CD4-positive, alpha-beta T cell (primary cell): ENCODE results near the gene SMURF2. TPM values are rescaled to one million over a fixed set of nuclear protein-coding genes. Genes with fewer than 3 reads are reported as not detected.
A peak's percentile ranks its signal among the peaks of the same experiment; 100 is the strongest.

Experiments used
- ATAC-seq: fragments of 200-7000 bp; cut with Tn5 transposase; one replicate; pipeline ENCODE4 v1.10.0; 2022; ENCODE audit warnings: mild to moderate bottlenecking; ENCODE audit not compliant: poor library complexity
- CTCF ChIA-PET: fragments of 350-600 bp; sonication (Branson Sonifier 250); formaldehyde crosslinking; loops from one replicate; lab custom pipeline; 2021; ENCODE audit warnings: antibody characterized with exemption, inconsistent platforms; lab: Charles Lee
- POLR2A ChIA-PET: fragments of 350-600 bp; sonication (Branson Sonifier 250); formaldehyde crosslinking; loops from one replicate; lab custom pipeline; 2021; ENCODE audit warnings: antibody characterized with exemption, inconsistent platforms; lab: Charles Lee
- DNase-seq, 14 experiments: peaks; one replicate each; pipeline ENCODE4 v3.0.0-alpha.2; 2013 to 2020; ENCODE audit warnings: mixed read lengths in 2 of 14
- H3K27ac ChIP-seq, 2 donors: one replicate each; pipeline versions ENCODE4 v1.5.1 to v1.7.0; 2013; ENCODE audit warnings: low read length in 2 of 2, low read depth in 1 of 2, mild to moderate bottlenecking in 1 of 2
- H3K27me3 ChIP-seq, 2 experiments: 1 replicate in 1 of 2; 2 replicates in 1 of 2; pipeline versions ENCODE4 v1.6.1 to v1.7.0; 2013; ENCODE audit warnings: low read length in 2 of 2, control low read depth in 1 of 2, mild to moderate bottlenecking in 1 of 2, moderate library complexity in 1 of 2; ENCODE audit not compliant: insufficient read depth in 2 of 2, control insufficient read depth in 1 of 2
- H3K36me3 ChIP-seq: one replicate; pipeline ENCODE4 v1.6.1; 2013; ENCODE audit warnings: low read length, control low read depth; ENCODE audit not compliant: insufficient read depth
- H3K4me1 ChIP-seq: one replicate; pipeline ENCODE4 v1.6.1; 2013; ENCODE audit warnings: low read length, control low read depth; ENCODE audit not compliant: insufficient read depth
- H3K4me3 ChIP-seq: one replicate; pipeline ENCODE4 v1.5.1; 2013; ENCODE audit warnings: mild to moderate bottlenecking, low read length, moderate library complexity
- H3K9me3 ChIP-seq, 2 experiments: 1 replicate in 1 of 2; 2 replicates in 1 of 2; pipeline versions ENCODE4 v1.6.1 to v1.7.0; 2013; ENCODE audit warnings: low read length in 2 of 2, mild to moderate bottlenecking in 2 of 2, control low read depth in 1 of 2, moderate library complexity in 1 of 2; ENCODE audit not compliant: control insufficient read depth in 1 of 2, insufficient read depth in 1 of 2
- H3K27ac Mint-ChIP-seq: one replicate; pipeline ENCODE4 v1.8.0; 2020; ENCODE audit warnings: mixed read lengths
- H3K27me3 Mint-ChIP-seq: one replicate; pipeline ENCODE4 v1.8.0; 2021; ENCODE audit warnings: mixed read lengths
- H3K36me3 Mint-ChIP-seq: one replicate; pipeline ENCODE4 v1.8.0; 2021; ENCODE audit warnings: low read depth, mixed read lengths
- H3K4me1 Mint-ChIP-seq: one replicate; pipeline ENCODE4 v1.8.0; 2021; ENCODE audit warnings: low read depth, mixed read lengths
- H3K4me3 Mint-ChIP-seq: one replicate; pipeline ENCODE4 v1.8.0; 2020; ENCODE audit warnings: mild to moderate bottlenecking, mixed read lengths
- H3K9me3 Mint-ChIP-seq: one replicate; pipeline ENCODE4 v1.8.0; 2020; ENCODE audit warnings: mixed read lengths
- CTCF ChIP-seq: fragments of 200-600 bp; IDR thresholded peaks from one replicate; pipeline ENCODE4 v1.8.0; 2022; ENCODE audit warnings: antibody characterized with exemption, mild to moderate bottlenecking
- intact Hi-C, 2 experiments: fragments of 100-400 bp; cut with DNase I in 1 of 2; cut with micrococcal nuclease in 1 of 2; formaldehyde crosslinking; loops; one replicate each; pipeline versions ENCODE4 v1.15.1 to v1.9.0; 2023 to 2025; cut with DNase I, micrococcal nuclease
- total RNA-seq, 174 experiments: library from RNA in 2 of 174; stranded (reverse) in 2 of 174; gene quantifications; one replicate each; pipeline ENCODE4 v1.2.3 and lab custom pipeline; 2021 to 2026

SMURF2 gene
- total RNA-seq, 2 experiments from 2014 or later, result 28.0 to 29.7 TPM

- H3K27me3 ChIP-seq, result no peaks in the 10 kb centered on the region
- TF ChIP-seq CTCF, result no peak
- H3K4me1 Mint-ChIP-seq, result peaks cover 17% of the 10 kb centered on the region
- ChIA-PET CTCF (no interaction called here), POLR2A (interaction anchor here (1.5 kb wide), 1 partner anchor 66 kb away, joined by 5 read pairs; the partner anchor contains the start of genes CEP95 and DDX5)
- intact Hi-C loops, result loop anchor here (5.0 kb wide), 2 partner anchors 75 to 165 kb away; no protein-coding TSS in a partner anchor
- no peaks in the 10 kb centered on the region for H3K9me3 ChIP-seq
- H3K9me3 Mint-ChIP-seq, result no peaks in the 10 kb centered on the region
- H3K27me3 Mint-ChIP-seq, result no peaks in the 10 kb centered on the region
- H3K27ac Mint-ChIP-seq, result peak overlapping the region; percentile 82
- H3K4me1 ChIP-seq, result peaks cover 9% of the 10 kb centered on the region
- no peak overlapping the region for H3K27ac ChIP-seq
- no peak overlapping the region for H3K4me3 ChIP-seq
- peak; percentile 79 for ATAC-seq
- no peak overlapping the region for H3K4me3 Mint-ChIP-seq
- DNase-seq, result peak in 3 of 14 experiments; percentile 9 to 49 (median 13)
- peaks cover 36% of the 10 kb centered on the region for H3K36me3 ChIP-seq
- peaks cover 67% of the 10 kb centered on the region for H3K36me3 Mint-ChIP-seq
These were observed 89.4 kb downstream of the SMURF2 start for GRCh38 chr17:64572682-64573154.

- H3K27ac Mint-ChIP-seq, result no peak overlapping the region
- ChIA-PET POLR2A (interaction anchor here (1.5 kb wide), 1 partner anchor 65 kb away, joined by 5 read pairs; the partner anchor contains the start of genes CEP95 and DDX5), CTCF (no interaction called here)
- peaks cover 9% of the 10 kb centered on the region for H3K4me1 ChIP-seq
- no peaks in the 10 kb centered on the region for H3K27me3 Mint-ChIP-seq
- TF ChIP-seq CTCF, result no peak
- intact Hi-C loops, result loop anchor here (5.0 kb wide), 2 partner anchors 76 to 166 kb away; no protein-coding TSS in a partner anchor
- no peaks in the 10 kb centered on the region for H3K9me3 ChIP-seq
- H3K4me1 Mint-ChIP-seq, result peaks cover 17% of the 10 kb centered on the region
- H3K4me3 ChIP-seq, result no peak overlapping the region
- H3K27me3 ChIP-seq, result no peaks in the 10 kb centered on the region
- no peak overlapping the region for H3K4me3 Mint-ChIP-seq
- ATAC-seq (no peak), DNase-seq (no peak)
- peaks cover 32% of the 10 kb centered on the region for H3K36me3 ChIP-seq
- no peaks in the 10 kb centered on the region for H3K9me3 Mint-ChIP-seq
- peaks cover 64% of the 10 kb centered on the region for H3K36me3 Mint-ChIP-seq
- H3K27ac ChIP-seq, result no peak overlapping the region
These were observed 90.4 kb downstream of the SMURF2 start for GRCh38 chr17:64571746-64572145.

- Histone ChIP-seq H3K9me3 (no peaks in the 10 kb centered on the region), H3K4me1 (no peaks in the 10 kb centered on the region), H3K4me3 (no peak overlapping the region), H3K36me3 (peaks cover 50% of the 10 kb centered on the region), H3K27ac (no peak overlapping the region), H3K27me3 (no peaks in the 10 kb centered on the region)
- DNase-seq, result no peak
- ChIA-PET CTCF (no interaction called here), POLR2A (no interaction called here)
- no peaks in the 10 kb centered on the region for H3K9me3 Mint-ChIP-seq
- intact Hi-C loops, result no loop called here
- H3K36me3 Mint-ChIP-seq, result peaks cover 63% of the 10 kb centered on the region
- H3K4me1 Mint-ChIP-seq, result no peaks in the 10 kb centered on the region
- no peaks in the 10 kb centered on the region for H3K27me3 Mint-ChIP-seq
- no peak for ATAC-seq
- no peak for TF ChIP-seq CTCF
- no peak overlapping the region for H3K27ac Mint-ChIP-seq
- H3K4me3 Mint-ChIP-seq, result no peak overlapping the region
These were observed 96.5 kb downstream of the SMURF2 start for GRCh38 chr17:64565563-64565962.
